Naive B cell (primary cell): ENCODE measurements around the gene ABCA6. TPM values are rescaled to one million over a fixed set of nuclear protein-coding genes. Genes with fewer than 3 reads are reported as not detected.

Source experiments
- ATAC-seq, 2 donors: fragments of 150-1000 bp; cut with Tn5 transposase; 2 replicates each; pipeline ENCODE4 v1.10.0; 2021; ENCODE audit warnings: low read depth in 2 of 2, mild to moderate bottlenecking in 2 of 2, moderate library complexity in 2 of 2
- DNase-seq: peaks from one replicate; pipeline ENCODE4 v3.0.0; 2022
- H3K27ac Mint-ChIP-seq, 6 donors: one replicate each; pipeline ENCODE4 v1.8.0; 2020 to 2022; ENCODE audit warnings: mild to moderate bottlenecking in 6 of 6, mixed read lengths in 6 of 6, moderate library complexity in 5 of 6, inconsistent platforms in 2 of 6
- H3K27me3 Mint-ChIP-seq, 3 donors: one replicate each; pipeline ENCODE4 v1.8.0; 2021 to 2022; ENCODE audit warnings: mixed read lengths in 3 of 3, mild to moderate bottlenecking in 1 of 3
- H3K36me3 Mint-ChIP-seq, 2 donors: one replicate each; pipeline ENCODE4 v1.8.0; 2020 to 2022; ENCODE audit warnings: mixed read lengths in 2 of 2, inconsistent platforms in 1 of 2, mild to moderate bottlenecking in 1 of 2
- H3K4me1 Mint-ChIP-seq, 3 donors: one replicate each; pipeline ENCODE4 v1.8.0; 2020 to 2022; ENCODE audit warnings: mixed read lengths in 3 of 3, inconsistent platforms in 1 of 3, mild to moderate bottlenecking in 1 of 3, moderate library complexity in 1 of 3
- H3K4me3 Mint-ChIP-seq, 8 donors: one replicate each; pipeline ENCODE4 v1.8.0; 2020 to 2022; ENCODE audit warnings: mild to moderate bottlenecking in 8 of 8, mixed read lengths in 8 of 8, moderate library complexity in 8 of 8, inconsistent platforms in 2 of 8
- H3K9me3 Mint-ChIP-seq, 7 donors: one replicate each; pipeline ENCODE4 v1.8.0; 2020 to 2022; ENCODE audit warnings: mixed read lengths in 7 of 7, mild to moderate bottlenecking in 5 of 7, inconsistent platforms in 2 of 7, moderate library complexity in 1 of 7
- polyA plus RNA-seq, 6 donors: library from polyadenylated mRNA; unstranded; fragments of 300-500 nt; fragmentation: Illumina TruSeq; gene quantifications; one replicate each; pipeline ENCODE4 v1.2.3, GENCODE V29; 2021; ENCODE audit warnings: low read depth in 6 of 6

Gene ABCA6
- polyA plus RNA-seq, 6 donors from 2014 or later = 0.09 to 0.16 (median 0.13) TPM; not detected in 3

- ATAC-seq = no peak
- H3K4me1 Mint-ChIP-seq = peaks cover 0 to 7% (median 0%) of the 10 kb centered on the region in 3 donors
- H3K27ac Mint-ChIP-seq = no peak overlapping the region
- peaks cover 0 to 5% (median 0%) of the 10 kb centered on the region in 3 donors for H3K27me3 Mint-ChIP-seq
- H3K9me3 Mint-ChIP-seq = peaks cover 0 to 8% (median 0%) of the 10 kb centered on the region in 7 donors
- no peak overlapping the region for H3K4me3 Mint-ChIP-seq
- no peak for DNase-seq
- no peaks in the 10 kb centered on the region for H3K36me3 Mint-ChIP-seq
Observed at GRCh38 chr17:69046121-69046807, 95.4 kb downstream of the ABCA6 start.

GRCh38 chr17:69045646-69046045, 96.0 kb downstream of the ABCA6 start:
- DNase-seq = no peak
- Mint-ChIP-seq H3K4me3 (no peak overlapping the region), H3K4me1 (peaks cover 0 to 7% (median 0%) of the 10 kb centered on the region in 3 donors), H3K9me3 (peaks cover 0 to 8% (median 0%) of the 10 kb centered on the region in 7 donors), H3K27me3 (no peaks in the 10 kb centered on the region), H3K36me3 (no peaks in the 10 kb centered on the region), H3K27ac (no peak overlapping the region)
- no peak for ATAC-seq

- H3K9me3 Mint-ChIP-seq = peaks cover 0 to 8% (median 0%) of the 10 kb centered on the region in 7 donors
- no peak overlapping the region for H3K27ac Mint-ChIP-seq
- no peak overlapping the region for H3K4me3 Mint-ChIP-seq
- H3K4me1 Mint-ChIP-seq = peaks cover 0 to 7% (median 0%) of the 10 kb centered on the region in 3 donors
- H3K27me3 Mint-ChIP-seq = no peaks in the 10 kb centered on the region
- ATAC-seq (no peak), DNase-seq (no peak)
- H3K36me3 Mint-ChIP-seq = no peaks in the 10 kb centered on the region
Observed at GRCh38 chr17:69044371-69044770, 97.3 kb downstream of the ABCA6 start.

- no peak for ATAC-seq
- no peak overlapping the region for H3K27ac Mint-ChIP-seq
- H3K27me3 Mint-ChIP-seq = no peaks in the 10 kb centered on the region
- no peak for DNase-seq
- H3K4me3 Mint-ChIP-seq = no peak overlapping the region
- no peaks in the 10 kb centered on the region for H3K36me3 Mint-ChIP-seq
- H3K9me3 Mint-ChIP-seq = peaks cover 0 to 13% (median 0%) of the 10 kb centered on the region in 7 donors
- peaks cover 0 to 7% (median 0%) of the 10 kb centered on the region in 3 donors for H3K4me1 Mint-ChIP-seq
Observed at GRCh38 chr17:69043098-69043734, 98.5 kb downstream of the ABCA6 start.

DNA sequence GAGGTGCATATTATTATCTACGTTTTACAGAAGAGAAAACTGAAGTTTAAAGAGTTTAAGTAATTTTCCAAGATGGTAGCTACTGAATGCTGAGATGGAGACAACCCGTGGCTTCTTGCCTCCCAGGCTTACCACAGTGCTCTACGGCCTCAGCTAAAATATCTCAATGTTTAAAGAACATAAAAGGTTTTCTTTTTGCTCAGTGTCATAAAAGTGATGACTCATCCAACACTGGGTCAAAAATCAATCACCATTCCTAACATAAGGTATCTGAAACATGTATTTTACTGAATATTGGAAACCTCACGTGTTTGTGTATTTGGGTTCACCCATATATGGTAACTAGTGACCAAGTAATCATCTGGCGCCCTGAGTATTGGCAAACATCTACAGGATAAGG, 99.4 kb downstream of the ABCA6 start:
- no peak for DNase-seq
- Mint-ChIP-seq H3K4me3 (no peak overlapping the region), H3K27ac (no peak overlapping the region), H3K9me3 (peaks cover 1 to 13% (median 4%) of the 10 kb centered on the region in 7 donors), H3K27me3 (peaks cover 0 to 2% (median 0%) of the 10 kb centered on the region in 3 donors), H3K36me3 (peaks cover 0 to 5% of the 10 kb centered on the region in 2 donors), H3K4me1 (peaks cover 0 to under 1% (median 0%) of the 10 kb centered on the region in 3 donors)
- ATAC-seq = no peak

DNA sequence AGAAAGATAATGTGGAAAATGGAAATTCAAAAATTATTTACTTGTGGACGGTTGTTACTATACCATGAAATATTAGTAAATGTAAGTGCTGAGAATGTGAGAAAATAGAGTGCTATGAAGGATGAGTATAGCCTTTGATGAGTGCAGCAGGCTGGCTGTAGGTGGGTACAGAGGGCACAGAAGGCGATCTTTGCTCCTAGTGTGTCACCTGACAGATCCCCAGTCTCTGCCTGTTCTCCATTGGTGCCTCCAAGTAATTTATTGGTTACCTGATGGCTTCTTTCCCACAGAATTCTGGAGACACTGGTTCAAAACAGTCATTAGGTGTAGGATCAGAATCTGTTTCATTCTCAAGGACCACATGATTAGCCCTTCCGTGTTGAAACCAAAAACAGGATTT, 109.9 kb downstream of the ABCA6 start:
- Mint-ChIP-seq H3K27me3 (peaks cover 0 to 12% (median 2%) of the 10 kb centered on the region in 3 donors), H3K4me1 (no peaks in the 10 kb centered on the region)

DNA sequence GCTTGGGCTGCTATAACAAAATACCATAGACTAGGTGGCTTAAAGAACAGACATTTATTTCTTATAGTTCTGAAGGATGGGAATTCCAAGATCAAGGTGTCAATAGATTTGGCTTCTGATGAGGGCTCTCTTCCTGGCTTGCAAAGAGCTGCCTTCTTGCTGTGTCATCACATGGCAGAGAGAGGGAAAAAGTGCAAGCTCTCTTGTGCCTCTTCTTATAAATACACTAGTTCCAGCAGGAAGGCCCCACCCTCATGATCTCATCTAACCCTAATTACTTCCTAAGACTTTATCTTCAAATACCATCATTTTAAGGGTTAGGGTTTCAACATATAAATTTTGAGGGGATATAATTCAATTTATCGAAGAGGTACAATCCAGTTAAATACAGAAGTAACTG, 111.5 kb downstream of the ABCA6 start:
- no peaks in the 10 kb centered on the region for H3K36me3 Mint-ChIP-seq
- no peak overlapping the region for H3K4me3 Mint-ChIP-seq
- peaks cover 0 to 12% (median 0%) of the 10 kb centered on the region in 3 donors for H3K27me3 Mint-ChIP-seq
- DNase-seq (no peak), ATAC-seq (no peak)
- H3K4me1 Mint-ChIP-seq = no peaks in the 10 kb centered on the region
- no peaks in the 10 kb centered on the region for H3K9me3 Mint-ChIP-seq
- H3K27ac Mint-ChIP-seq = no peak overlapping the region

More for the DNA sequence above, 109.9 kb downstream of the ABCA6 start:
- H3K9me3 Mint-ChIP-seq = peaks cover 0 to 6% (median 4%) of the 10 kb centered on the region in 7 donors
- no peak for ATAC-seq
- no peak overlapping the region for H3K27ac Mint-ChIP-seq
- peaks cover 0 to 6% of the 10 kb centered on the region in 2 donors for H3K36me3 Mint-ChIP-seq
- no peak overlapping the region for H3K4me3 Mint-ChIP-seq
- DNase-seq = no peak

Other genes starting within 250 kb of the ABCA6 start
- not detected for gene ABCA8, start 186.5 kb downstream of the ABCA6 start, polyA plus RNA-seq
- not detected for gene ABCA9, start 81.0 kb downstream of the ABCA6 start, polyA plus RNA-seq
- under 1 TPM in 2 of 6 donors, not detected in 4; 0.14 to 0.18 TPM for gene ABCA10, start 86.9 kb upstream of the ABCA6 start, polyA plus RNA-seq
- gene ABCA5, start 185.2 kb upstream of the ABCA6 start, polyA plus RNA-seq = 1 to 10 TPM; 2.7 to 6.9 (median 4.6) TPM